T-helper 2 cell treated with Interferon-gamma antibody and Interleukin-4, amounts not matched to agents 5 μg/mL and 100 μg/mL, for 36 hours (primary cell): Measurements from ENCODE around the gene LALBA.

Experiments
- DNase-seq: peaks from one replicate; pipeline ENCODE4 v3.0.0; 2021; ENCODE audit warnings: low spot score
- H3K27ac Mint-ChIP-seq: one replicate; pipeline ENCODE4 v1.8.0; 2021; ENCODE audit warnings: mild to moderate bottlenecking, mixed read lengths
- H3K27me3 Mint-ChIP-seq: one replicate; pipeline ENCODE4 v1.8.0; 2021; ENCODE audit warnings: low read depth, mixed read lengths
- H3K36me3 Mint-ChIP-seq: one replicate; pipeline ENCODE4 v1.8.0; 2021; ENCODE audit warnings: low read depth, mixed read lengths
- H3K4me1 Mint-ChIP-seq: one replicate; pipeline ENCODE4 v1.8.0; 2021; ENCODE audit warnings: low read depth, mixed read lengths
- H3K4me3 Mint-ChIP-seq: one replicate; pipeline ENCODE4 v1.8.0; 2022; ENCODE audit warnings: mild to moderate bottlenecking, moderate library complexity, mixed read lengths
- H3K9me3 Mint-ChIP-seq: one replicate; pipeline ENCODE4 v1.8.0; 2021; ENCODE audit warnings: mixed read lengths

Gene LALBA

GRCh38 chr12:48569946-48570345 lies at the start of gene LALBA:
Gene LALBA, minus strand, starts transcription at chr12:48570046. Its CDS starts 26 bp downstream, at chr12:48570020.
- H3K4me1 Mint-ChIP-seq: no peaks in the 10 kb centered on the region
- no peaks in the 10 kb centered on the region for H3K36me3 Mint-ChIP-seq
- no peaks in the 10 kb centered on the region for H3K9me3 Mint-ChIP-seq
- H3K27me3 Mint-ChIP-seq: peaks cover 4% of the 10 kb centered on the region
- no peak within 1 kb of the TSS for H3K27ac Mint-ChIP-seq
- H3K4me3 Mint-ChIP-seq: no peak within 1 kb of the TSS
- DNase-seq: no peak

GRCh38 chr12:48618541-48618940 lies 48.7 kb upstream of the LALBA start:
- Mint-ChIP-seq H3K4me1 (no peaks in the 10 kb centered on the region), H3K36me3 (no peaks in the 10 kb centered on the region), H3K27ac (no peak overlapping the region), H3K27me3 (peaks cover 16% of the 10 kb centered on the region), H3K4me3 (no peak overlapping the region), H3K9me3 (no peaks in the 10 kb centered on the region)
- DNase-seq: peak; percentile 64

GRCh38 chr12:48615681-48616080 lies 45.8 kb upstream of the LALBA start:
- H3K9me3 Mint-ChIP-seq: peaks cover 13% of the 10 kb centered on the region
- H3K4me1 Mint-ChIP-seq: no peaks in the 10 kb centered on the region
- peaks cover 17% of the 10 kb centered on the region for H3K27me3 Mint-ChIP-seq
- no peaks in the 10 kb centered on the region for H3K36me3 Mint-ChIP-seq
- H3K27ac Mint-ChIP-seq: no peak overlapping the region
- DNase-seq: no peak
- no peak overlapping the region for H3K4me3 Mint-ChIP-seq

- Mint-ChIP-seq H3K36me3 (no peaks in the 10 kb centered on the region), H3K27ac (no peak overlapping the region), H3K9me3 (peaks cover 22% of the 10 kb centered on the region), H3K4me1 (no peaks in the 10 kb centered on the region), H3K27me3 (peaks cover 18% of the 10 kb centered on the region), H3K4me3 (no peak overlapping the region)
- no peak for DNase-seq
These were observed 43.5 kb upstream of the LALBA start for GRCh38 chr12:48613321-48613720.

GRCh38 chr12:48602192-48602989 lies 32.5 kb upstream of the LALBA start:
- Mint-ChIP-seq H3K4me1 (peaks cover 3% of the 10 kb centered on the region), H3K27ac (no peak overlapping the region), H3K36me3 (no peaks in the 10 kb centered on the region), H3K27me3 (peaks cover 5% of the 10 kb centered on the region), H3K4me3 (no peak overlapping the region), H3K9me3 (peaks cover 14% of the 10 kb centered on the region)
- no peak for DNase-seq

- DNase-seq: no peak
- no peak overlapping the region for H3K27ac Mint-ChIP-seq
- H3K4me3 Mint-ChIP-seq: no peak overlapping the region
- H3K9me3 Mint-ChIP-seq: peaks cover 5% of the 10 kb centered on the region
- no peaks in the 10 kb centered on the region for H3K36me3 Mint-ChIP-seq
- H3K27me3 Mint-ChIP-seq: peaks cover 5% of the 10 kb centered on the region
- H3K4me1 Mint-ChIP-seq: peaks cover 3% of the 10 kb centered on the region
These were observed 31.3 kb upstream of the LALBA start for GRCh38 chr12:48601013-48601756.

GRCh38 chr12:48600552-48600951 lies 30.7 kb upstream of the LALBA start:
- peaks cover 5% of the 10 kb centered on the region for H3K9me3 Mint-ChIP-seq
- no peaks in the 10 kb centered on the region for H3K36me3 Mint-ChIP-seq
- H3K4me1 Mint-ChIP-seq: peaks cover 3% of the 10 kb centered on the region
- H3K27ac Mint-ChIP-seq: no peak overlapping the region
- no peak for DNase-seq
- H3K27me3 Mint-ChIP-seq: peaks cover 5% of the 10 kb centered on the region
- no peak overlapping the region for H3K4me3 Mint-ChIP-seq

- H3K4me3 Mint-ChIP-seq: no peak overlapping the region
- DNase-seq: no peak
- no peaks in the 10 kb centered on the region for H3K36me3 Mint-ChIP-seq
- no peak overlapping the region for H3K27ac Mint-ChIP-seq
- peaks cover 22% of the 10 kb centered on the region for H3K27me3 Mint-ChIP-seq
- H3K4me1 Mint-ChIP-seq: no peaks in the 10 kb centered on the region
- no peaks in the 10 kb centered on the region for H3K9me3 Mint-ChIP-seq
These were observed 22.8 kb upstream of the LALBA start for GRCh38 chr12:48592591-48593086.

GRCh38 chr12:48586361-48586760 lies 16.5 kb upstream of the LALBA start:
- Mint-ChIP-seq H3K4me1 (no peaks in the 10 kb centered on the region), H3K27me3 (peaks cover 26% of the 10 kb centered on the region)

GRCh38 chr12:48583728-48584127 lies 13.9 kb upstream of the LALBA start:
- Mint-ChIP-seq H3K9me3 (no peaks in the 10 kb centered on the region), H3K4me1 (no peaks in the 10 kb centered on the region), H3K4me3 (no peak overlapping the region), H3K36me3 (no peaks in the 10 kb centered on the region), H3K27me3 (peaks cover 14% of the 10 kb centered on the region), H3K27ac (no peak overlapping the region)
- DNase-seq: no peak

More at GRCh38 chr12:48586361-48586760, 16.5 kb upstream of the LALBA start:
- no peaks in the 10 kb centered on the region for H3K36me3 Mint-ChIP-seq
- H3K27ac Mint-ChIP-seq: no peak overlapping the region
- no peaks in the 10 kb centered on the region for H3K9me3 Mint-ChIP-seq
- DNase-seq: no peak
- H3K4me3 Mint-ChIP-seq: no peak overlapping the region

GRCh38 chr12:48580831-48581230 lies 11.0 kb upstream of the LALBA start:
- no peaks in the 10 kb centered on the region for H3K9me3 Mint-ChIP-seq
- DNase-seq: no peak
- peaks cover 4% of the 10 kb centered on the region for H3K27me3 Mint-ChIP-seq
- H3K27ac Mint-ChIP-seq: no peak overlapping the region
- no peaks in the 10 kb centered on the region for H3K36me3 Mint-ChIP-seq
- no peaks in the 10 kb centered on the region for H3K4me1 Mint-ChIP-seq
- no peak overlapping the region for H3K4me3 Mint-ChIP-seq

- no peaks in the 10 kb centered on the region for H3K4me1 Mint-ChIP-seq
These were observed 2.5 kb upstream of the LALBA start for GRCh38 chr12:48572326-48572725.

GRCh38 chr12:48567731-48568130 lies 2.1 kb downstream of the LALBA start:
- Mint-ChIP-seq H3K27me3 (peaks cover 7% of the 10 kb centered on the region), H3K9me3 (no peaks in the 10 kb centered on the region), H3K4me3 (no peak overlapping the region), H3K36me3 (no peaks in the 10 kb centered on the region), H3K4me1 (no peaks in the 10 kb centered on the region), H3K27ac (no peak overlapping the region)
- no peak for DNase-seq

More at GRCh38 chr12:48572326-48572725, 2.5 kb upstream of the LALBA start:
- H3K9me3 Mint-ChIP-seq: no peaks in the 10 kb centered on the region
- H3K36me3 Mint-ChIP-seq: no peaks in the 10 kb centered on the region
- no peak overlapping the region for H3K4me3 Mint-ChIP-seq
- no peak for DNase-seq
- peaks cover 3% of the 10 kb centered on the region for H3K27me3 Mint-ChIP-seq
- H3K27ac Mint-ChIP-seq: no peak overlapping the region

GRCh38 chr12:48557919-48558318 lies 11.9 kb downstream of the LALBA start:
- DNase-seq: no peak
- no peaks in the 10 kb centered on the region for H3K9me3 Mint-ChIP-seq
- H3K4me1 Mint-ChIP-seq: no peaks in the 10 kb centered on the region
- peaks cover 5% of the 10 kb centered on the region for H3K27me3 Mint-ChIP-seq
- no peak overlapping the region for H3K27ac Mint-ChIP-seq
- no peak overlapping the region for H3K4me3 Mint-ChIP-seq
- H3K36me3 Mint-ChIP-seq: no peaks in the 10 kb centered on the region
